Measurements from ENCODE around the gene LY86. TPM values are rescaled to one million over a fixed set of nuclear protein-coding genes. Genes with fewer than 3 reads are reported as not detected.

LY86 gene
- total and polyA plus RNA-seq, 10 of the 15 experiments (the other 5 are each of a cell fraction or from before 2014, with no cell fraction given), result 68.2 to 457 (median 128) TPM

GRCh38 chr6:6599468-6599873, 11.0 kb downstream of the LY86 start:
- intact Hi-C loops (cut with micrococcal nuclease; ENCODE audit: unreplicated experiment), result no loop called here
- Histone ChIP-seq H4K20me1 (ENCODE audit: control insufficient read depth, insufficient read depth) (no peaks in the 10 kb centered on the region), H3K27me3 (replicated peaks in 1 of 2; ENCODE audit: control insufficient read depth in 2 of 2, insufficient read depth in 2 of 2, low read length in 1 of 2) (no peaks in the 10 kb centered on the region), H3K9me3 (replicated peaks; ENCODE audit: control insufficient read depth, insufficient read depth, low read length) (peaks cover 7% of the 10 kb centered on the region; the same call in 2 of the 3 replicates), H3K36me3 (ENCODE audit: control insufficient read depth in 2 of 2, insufficient read depth in 2 of 2, low read length in 1 of 2) (peaks cover 1 to 12% of the 10 kb centered on the region in 2 experiments), H3K79me2 (ENCODE audit: control insufficient read depth, insufficient read depth, low read length) (peaks cover 3% of the 10 kb centered on the region; the same call in 1 of the 2 replicates), H3K4me1 (ENCODE audit: control insufficient read depth, insufficient read depth, low read length) (no peaks in the 10 kb centered on the region; the same call in 1 of the 2 replicates), H3K27ac (ENCODE audit: control insufficient read depth, insufficient read depth) (no peak overlapping the region), H3K4me2 (ENCODE audit: control insufficient read depth, insufficient read depth) (no peak overlapping the region), H3K4me3 (no peak overlapping the region), H3K9ac (ENCODE audit: control insufficient read depth, insufficient read depth, low read length) (no peak overlapping the region), H2AFZ (ENCODE audit: control insufficient read depth, low read depth, low read length) (no peak overlapping the region)
- WGBS (ENCODE audit: insufficient coverage, insufficient replicate concordance, low lambda C conversion rate, missing lambda C conversion rate), result 87% methylated on average over 4 of the region's 4 CpGs
- ATAC-seq (no peak), DNase-seq (ENCODE audit: low read depth, low spot score) (no peak), FAIRE-seq (no peak)
- ChIA-PET RAD21 (ENCODE audit: unreplicated experiment) (interaction anchor here (1.3 to 1.8 kb wide), 2 partner anchors 11 to 62 kb away, joined by 4 to 6 read pairs; no protein-coding TSS in a partner anchor), POLR2A (interaction anchor here (1.5 kb wide), 1 partner anchor 11 kb away, joined by 5 read pairs; no protein-coding TSS in a partner anchor), SMC1A (ENCODE audit: uncharacterized antibody, unreplicated experiment) (interaction anchor here (4.2 kb wide), 1 partner anchor 10 kb away, joined by 18 read pairs; no protein-coding TSS in a partner anchor), CTCF (interaction anchor here (1.6 kb wide), 1 partner anchor 11 kb away, joined by 7 read pairs; no protein-coding TSS in a partner anchor)
- no TSS peak for BruUV-seq (replicated peaks)
- TF ChIP-seq YY1 (IDR thresholded peaks at IDR 0.05; ENCODE audit: low read depth, low read length) (no peak), SREBF1 (IDR thresholded peaks at IDR 0.05; ENCODE audit: low read length) (no peak), ZNF592 (IDR thresholded peaks at IDR 0.05) (no peak)
- in situ Hi-C loops (cut with MboI), result no loop called here

Data from GM12878 (cell line).